A549 (cell line): ENCODE measurements around the gene PFDN2. TPM values are rescaled to one million over a fixed set of nuclear protein-coding genes. Genes with fewer than 3 reads are reported as not detected.

Experiments
- ATAC-seq, 2 experiments: fragments of 200-7000 bp in 1 of 2; fragments of >200 bp in 1 of 2; cut with Nextera tagmentation in 1 of 2; cut with Tn5 transposase in 1 of 2; 3 replicates each; pipeline versions ENCODE4 v1.8.0 to v1.9.1; 2018 to 2020; ENCODE audit warnings: mild to moderate bottlenecking in 1 of 2, moderate library complexity in 1 of 2
- CTCF ChIA-PET: fragments of 300-600 bp; sonication (Branson Sonifier 250); formaldehyde crosslinking; extraction: SDS; loops from one replicate; lab custom pipeline; 2021; ENCODE audit warnings: antibody characterized with exemption, inconsistent platforms; lab: Yijun Ruan, JAX
- POLR2A ChIA-PET: fragments of 350-600 bp; formaldehyde crosslinking; extraction: SDS; loops from one replicate; lab custom pipeline; 2021; ENCODE audit warnings: antibody characterized with exemption, inconsistent platforms; lab: Yijun Ruan, JAX
- DNase-seq, 2 experiments: peaks; one replicate each; pipeline versions ENCODE4 v3.0.0 to v3.0.0-alpha.2; 2011 to 2016; ENCODE audit warnings: low read depth in 1 of 2, low spot score in 1 of 2
- FAIRE-seq: peaks from 2 replicates; lab custom pipeline; 2011; peaks lifted over from hg19 to GRCh38; lab: Jason Lieb, UNC
- H3K27ac ChIP-seq, 2 experiments: fragments of >200 bp; sonication (Bioruptor Twin); formaldehyde crosslinking; 3 replicates each; pipeline ENCODE4 v1.5.1; 2016 to 2017
- H3K4me1 ChIP-seq: fragments of >200 bp; sonication (Bioruptor Twin); formaldehyde crosslinking; 3 replicates; pipeline ENCODE4 v1.6.1; 2016
- H3K4me2 ChIP-seq: fragments of >200 bp; sonication (Bioruptor Twin); formaldehyde crosslinking; 3 replicates; pipeline ENCODE4 v1.6.1; 2016
- H3K4me3 ChIP-seq: fragments of >200 bp; sonication (Bioruptor Twin); formaldehyde crosslinking; 3 replicates; pipeline ENCODE4 v1.5.1; 2016
- H3K9me3 ChIP-seq: fragments of >200 bp; sonication (Bioruptor Twin); formaldehyde crosslinking; 3 replicates; pipeline ENCODE4 v1.6.1; 2016
- CBX2 ChIP-seq: fragments of 200-600 bp; sonication (generic); IDR thresholded peaks from 2 replicates; pipeline ENCODE4 v1.6.1; 2016; ENCODE audit warnings: low read depth, mild to moderate bottlenecking, borderline replicate concordance
- CEBPB ChIP-seq, 2 experiments: fragments of >200 bp in 1 of 2; sonication (Bioruptor Twin) in 1 of 2; formaldehyde crosslinking in 1 of 2; IDR thresholded peaks; 2 replicates each; pipeline ENCODE4 v1.6.1; 2012 to 2016
- CHD4 ChIP-seq: fragments of 200-600 bp; sonication (generic); IDR thresholded peaks from 2 replicates; pipeline ENCODE4 v1.6.1; 2016; ENCODE audit warnings: antibody characterized with exemption, mild to moderate bottlenecking, borderline replicate concordance
- EHF ChIP-seq: fragments of 250-450 bp; sonication (Bioruptor Pico); IDR thresholded peaks from 2 replicates; pipeline ENCODE4 v1.5.0; 2020; ENCODE audit warnings: mild to moderate bottlenecking
- EHMT2 ChIP-seq: fragments of 200-600 bp; sonication (generic); IDR thresholded peaks from 2 replicates; pipeline ENCODE4 v1.6.1; 2016; ENCODE audit warnings: antibody characterized with exemption, low read depth, mild to moderate bottlenecking, moderate library complexity
- FOSL2 ChIP-seq, 2 experiments: fragments of 450-650 bp in 1 of 2; fragments of >200 bp in 1 of 2; sonication (Bioruptor Twin) in 1 of 2; formaldehyde crosslinking; IDR thresholded peaks; 2 replicates each; pipeline versions ENCODE4 v1.5.0 to v1.6.1; 2016 to 2020; ENCODE audit warnings: mild to moderate bottlenecking in 1 of 2, moderate library complexity in 1 of 2
- HDAC2 ChIP-seq: fragments of 200-600 bp; sonication (generic); IDR thresholded peaks from 2 replicates; pipeline ENCODE4 v1.6.1; 2016
- HEYL ChIP-seq: fragments of 250-450 bp; sonication (Bioruptor Pico); IDR thresholded peaks from 2 replicates; pipeline ENCODE4 v1.8.0; 2021; ENCODE audit warnings: mild to moderate bottlenecking, moderate library complexity
- JUNB ChIP-seq: fragments of >200 bp; sonication (Bioruptor Twin); formaldehyde crosslinking; IDR thresholded peaks from 2 replicates; pipeline ENCODE4 v1.6.1; 2016
- MAFK ChIP-seq: fragments of 450-650 bp; IDR thresholded peaks from 2 replicates; pipeline ENCODE4 v1.6.1; 2014; ENCODE audit not compliant: partially characterized antibody
- NR3C1 ChIP-seq: fragments of >200 bp; sonication (Bioruptor Twin); formaldehyde crosslinking; IDR thresholded peaks from 3 replicates; pipeline ENCODE4 v1.6.1; 2017
- PHF8 ChIP-seq: fragments of 200-600 bp; sonication (generic); IDR thresholded peaks from 2 replicates; pipeline ENCODE4 v1.6.1; 2016; ENCODE audit warnings: low read depth, mild to moderate bottlenecking, antibody characterized with exemption, moderate library complexity, borderline replicate concordance
- POLR2AphosphoS2 ChIP-seq: conservative IDR thresholded peaks from 2 replicates; pipeline ENCODE4 v1.6.1; 2012; ENCODE audit warnings: low read length, improper control_type of control experiment, inconsistent platforms
- RARB ChIP-seq: fragments of 250-450 bp; sonication (Bioruptor Pico); IDR thresholded peaks from 2 replicates; pipeline ENCODE4 v1.8.0; 2021; ENCODE audit warnings: mild to moderate bottlenecking, moderate library complexity
- RCOR1 ChIP-seq: fragments of 150-350 bp; IDR thresholded peaks from 2 replicates; pipeline ENCODE4 v1.6.1; 2014; ENCODE audit warnings: antibody characterized with exemption, low read length, low read depth
- RFX5 ChIP-seq: fragments of 450-650 bp; IDR thresholded peaks from 2 replicates; pipeline ENCODE4 v1.7.1; 2014; ENCODE audit warnings: antibody characterized with exemption, mild to moderate bottlenecking, moderate library complexity
- SMC3 ChIP-seq: fragments of >200 bp; sonication (Bioruptor Twin); formaldehyde crosslinking; IDR thresholded peaks from 3 replicates; pipeline ENCODE4 v1.6.1; 2018; ENCODE audit warnings: inconsistent platforms
- SREBF2 ChIP-seq: fragments of 450-650 bp; IDR thresholded peaks from 2 replicates; pipeline ENCODE4 v1.6.1; 2014; ENCODE audit warnings: mild to moderate bottlenecking, moderate library complexity
- TFCP2L1 ChIP-seq: fragments of 250-450 bp; sonication (Bioruptor Pico); IDR thresholded peaks from 2 replicates; pipeline ENCODE4 v1.5.0; 2021; ENCODE audit warnings: mild to moderate bottlenecking
- ZNF302 ChIP-seq: fragments of 250-450 bp; sonication (Bioruptor Pico); IDR thresholded peaks from 2 replicates; pipeline ENCODE4 v1.9.0; 2021; ENCODE audit warnings: inconsistent platforms, mild to moderate bottlenecking, moderate library complexity
- ZSCAN20 ChIP-seq: fragments of 250-450 bp; sonication (Bioruptor Pico); IDR thresholded peaks from 2 replicates; pipeline ENCODE4 v1.8.0; 2022; ENCODE audit warnings: mild to moderate bottlenecking, moderate library complexity
- WGBS: methylation state at CpG from one replicate; pipeline ENCODE4 v1.1.6; 2017; ENCODE audit errors: missing lambda C conversion rate; 5-methylcytosine and 5-hydroxymethylcytosine counted together
- polyA plus RNA-seq, 4 experiments: library from polyadenylated mRNA; depleted of rRNA in 3 of 4; stranded (reverse); fragments of >200 nt; fragmentation: RNase III in 1 of 4; extraction: RNeasy Plus Mini Kit Qiagen cat#74134 plus additional on column Dnase treatment in 1 of 4; gene quantifications; 2 replicates in 3 of 4; 3 replicates in 1 of 4; pipeline ENCODE4 v1.2.3, GENCODE V29; 2011 to 2017
- TF ChIP-seq, protein P1 (sequence below): fragments of >200 bp; sonication (Bioruptor Twin); formaldehyde crosslinking; IDR thresholded peaks from 3 replicates; pipeline ENCODE4 v1.5.1; 2016
- TF ChIP-seq, protein P2 (sequence below): fragments of 250-450 bp; sonication (Bioruptor Pico); IDR thresholded peaks from 2 replicates; pipeline ENCODE4 v1.5.0; 2021; ENCODE audit warnings: mild to moderate bottlenecking, moderate library complexity, borderline replicate concordance
- TF ChIP-seq, protein P3 (sequence below): IDR thresholded peaks from 2 replicates; pipeline ENCODE4 v1.6.1; 2012
- TF ChIP-seq, protein P4 (sequence below): fragments of 150-350 bp; IDR thresholded peaks from 2 replicates; pipeline ENCODE4 v1.6.1; 2014; ENCODE audit warnings: low read depth, mild to moderate bottlenecking, low read length

The PFDN2 gene
- polyA plus RNA-seq, 2 of the 4 experiments (the other 2 are of a cell fraction) = 179 to 187 TPM

DNA sequence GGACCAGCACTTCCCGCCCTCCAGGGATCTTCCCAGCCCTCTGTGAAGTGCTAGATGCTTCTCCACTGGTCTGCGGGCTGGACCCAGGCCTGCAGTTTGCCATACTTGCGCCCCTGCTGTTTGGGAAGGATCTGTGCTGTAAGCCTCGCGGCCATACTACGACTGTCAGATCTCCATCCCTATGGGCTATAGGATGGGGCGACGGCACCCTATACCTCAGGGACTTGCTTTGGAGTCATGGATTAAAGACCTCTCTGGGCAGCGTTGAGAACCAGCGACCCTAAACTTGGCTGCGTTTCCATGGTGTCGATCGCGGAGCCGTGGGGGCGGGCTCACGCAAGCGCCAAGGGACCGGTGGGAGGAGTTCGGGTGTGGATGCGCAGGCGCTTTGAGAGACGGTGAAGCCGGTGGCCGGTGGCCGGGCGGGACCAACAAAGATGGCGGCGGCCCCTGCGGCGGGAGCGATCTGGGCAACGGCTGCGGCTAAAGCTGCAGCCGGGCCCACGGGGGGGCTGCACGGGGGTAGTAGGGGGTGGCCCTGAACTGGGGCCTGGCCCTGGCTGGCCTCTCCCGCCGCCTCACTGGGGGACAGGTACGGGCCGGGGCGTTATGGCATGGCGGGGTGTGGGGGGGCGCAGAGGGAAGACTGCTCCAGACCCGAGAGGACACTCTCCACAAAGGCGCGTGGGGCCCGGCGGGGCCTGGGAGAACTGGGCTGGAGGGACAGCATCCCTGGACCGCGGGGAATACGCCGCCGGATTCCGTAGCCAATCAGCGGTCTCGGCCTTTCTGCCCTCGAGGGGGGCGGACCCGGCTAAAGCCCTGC is 41.5 kb upstream of the PFDN2 start, which contains the start of gene USP21 (continued):
- TF ChIP-seq, protein P1, sequence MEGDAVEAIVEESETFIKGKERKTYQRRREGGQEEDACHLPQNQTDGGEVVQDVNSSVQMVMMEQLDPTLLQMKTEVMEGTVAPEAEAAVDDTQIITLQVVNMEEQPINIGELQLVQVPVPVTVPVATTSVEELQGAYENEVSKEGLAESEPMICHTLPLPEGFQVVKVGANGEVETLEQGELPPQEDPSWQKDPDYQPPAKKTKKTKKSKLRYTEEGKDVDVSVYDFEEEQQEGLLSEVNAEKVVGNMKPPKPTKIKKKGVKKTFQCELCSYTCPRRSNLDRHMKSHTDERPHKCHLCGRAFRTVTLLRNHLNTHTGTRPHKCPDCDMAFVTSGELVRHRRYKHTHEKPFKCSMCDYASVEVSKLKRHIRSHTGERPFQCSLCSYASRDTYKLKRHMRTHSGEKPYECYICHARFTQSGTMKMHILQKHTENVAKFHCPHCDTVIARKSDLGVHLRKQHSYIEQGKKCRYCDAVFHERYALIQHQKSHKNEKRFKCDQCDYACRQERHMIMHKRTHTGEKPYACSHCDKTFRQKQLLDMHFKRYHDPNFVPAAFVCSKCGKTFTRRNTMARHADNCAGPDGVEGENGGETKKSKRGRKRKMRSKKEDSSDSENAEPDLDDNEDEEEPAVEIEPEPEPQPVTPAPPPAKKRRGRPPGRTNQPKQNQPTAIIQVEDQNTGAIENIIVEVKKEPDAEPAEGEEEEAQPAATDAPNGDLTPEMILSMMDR = no peak
- TF ChIP-seq EHMT2 (no peak), SREBF2 (no peak), MAFK (no peak), TFCP2L1 (CRISPR knock-in tag) (peak; percentile 42; the same call in 1 of the 2 replicates), RFX5 (no peak), PHF8 (peak; percentile 78; the same call in 1 of the 2 replicates), FOSL2 (IDR thresholded peaks at IDR 0.05) (no peak), FOSL2 (CRISPR knock-in tag; IDR thresholded peaks at IDR 0.05) (no peak)
- TF ChIP-seq, all 56 proteins: peak for 7

DNA sequence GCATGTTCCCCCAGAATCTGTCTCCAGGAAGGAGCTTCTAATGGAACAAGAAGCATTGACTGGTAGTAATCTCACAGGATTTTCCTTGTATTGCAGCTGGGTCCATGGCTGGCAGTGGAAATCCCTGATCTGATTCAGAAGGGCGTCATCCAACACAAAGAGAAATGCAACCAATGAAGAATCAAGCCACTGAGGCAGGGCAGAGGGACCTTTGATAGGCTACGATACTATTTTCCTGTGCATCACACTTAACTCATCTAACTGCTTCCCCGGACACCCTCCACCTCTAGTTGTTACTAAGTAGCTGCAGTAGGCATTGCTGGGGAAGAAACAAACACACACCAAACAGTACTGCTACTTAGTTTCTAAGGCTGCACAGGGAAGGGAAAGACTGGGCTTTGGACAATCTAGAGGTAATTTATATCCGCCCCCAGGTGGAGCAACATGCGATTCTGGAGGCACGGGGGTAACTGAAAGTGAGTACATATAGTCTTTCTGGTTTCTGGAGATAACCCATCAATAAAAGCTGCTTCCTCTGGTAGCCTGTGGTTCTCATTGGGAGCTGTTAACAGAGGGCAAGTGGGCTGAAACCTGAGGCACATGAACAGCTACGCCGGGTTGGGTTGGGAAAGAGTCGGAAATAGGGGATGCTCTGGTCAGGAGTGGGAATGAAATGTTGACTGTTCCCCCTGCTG is 40.6 kb upstream of the PFDN2 start:
- Histone ChIP-seq H3K4me2 (peak overlapping the region; percentile 87), H3K4me1 (peaks cover 14% of the 10 kb centered on the region), H3K9me3 (no peaks in the 10 kb centered on the region), H3K4me3 (peak overlapping the region; percentile 97), H3K27ac (peak overlapping the region; percentile 98)
- ChIA-PET CTCF (interaction anchor here (0.7 to 7.9 kb wide), 12 partner anchors 8 to 169 kb away, joined by 3 to 59 read pairs (median 6); partner anchors contain the start of genes DEDD and PPOX), POLR2A (interaction anchor here (0.5 to 1.5 kb wide), 3 partner anchors 7 to 147 kb away, joined by 3 to 5 read pairs (median 3); partner anchors contain the start of gene PPOX)
- 46% methylated on average over 9 of the region's 9 CpGs for WGBS
- TF ChIP-seq TFCP2L1 (CRISPR knock-in tag) = no peak
- TF ChIP-seq HDAC2 = no peak
- TF ChIP-seq CBX2 = no peak
- TF ChIP-seq, protein P2, sequence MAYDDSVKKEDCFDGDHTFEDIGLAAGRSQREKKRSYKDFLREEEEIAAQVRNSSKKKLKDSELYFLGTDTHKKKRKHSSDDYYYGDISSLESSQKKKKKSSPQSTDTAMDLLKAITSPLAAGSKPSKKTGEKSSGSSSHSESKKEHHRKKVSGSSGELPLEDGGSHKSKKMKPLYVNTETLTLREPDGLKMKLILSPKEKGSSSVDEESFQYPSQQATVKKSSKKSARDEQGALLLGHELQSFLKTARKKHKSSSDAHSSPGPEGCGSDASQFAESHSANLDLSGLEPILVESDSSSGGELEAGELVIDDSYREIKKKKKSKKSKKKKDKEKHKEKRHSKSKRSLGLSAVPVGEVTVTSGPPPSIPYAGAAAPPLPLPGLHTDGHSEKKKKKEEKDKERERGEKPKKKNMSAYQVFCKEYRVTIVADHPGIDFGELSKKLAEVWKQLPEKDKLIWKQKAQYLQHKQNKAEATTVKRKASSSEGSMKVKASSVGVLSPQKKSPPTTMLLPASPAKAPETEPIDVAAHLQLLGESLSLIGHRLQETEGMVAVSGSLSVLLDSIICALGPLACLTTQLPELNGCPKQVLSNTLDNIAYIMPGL (CRISPR knock-in tag) = no peak
- no peak for TF ChIP-seq EHF (CRISPR knock-in tag)
- TF ChIP-seq HEYL (CRISPR knock-in tag) = no peak
- TF ChIP-seq SREBF2 = no peak
- no peak for TF ChIP-seq POLR2AphosphoS2
- ATAC-seq = no peak; a peak in 1 of 6 replicates
- FAIRE-seq = no peak
- no peak for DNase-seq

DNA sequence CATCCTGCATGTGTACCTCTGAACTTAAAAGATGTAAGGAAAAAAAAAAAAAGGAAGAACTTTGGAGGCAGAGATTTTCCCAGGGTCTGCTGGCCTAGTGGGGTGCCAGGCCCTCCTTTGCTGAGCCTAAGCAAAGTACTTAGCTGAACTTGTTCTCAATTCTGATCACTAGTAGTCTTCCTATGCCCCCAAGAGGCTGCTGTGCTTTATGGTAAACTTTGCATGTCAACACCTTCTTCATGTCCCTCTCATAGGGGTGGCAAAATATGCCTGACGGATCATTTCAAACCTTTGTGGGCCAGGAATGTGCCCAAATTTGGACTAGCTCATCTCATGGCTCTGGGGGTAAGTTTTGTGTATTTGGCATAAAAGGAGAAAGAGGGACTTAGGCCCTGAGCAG is 40.0 kb upstream of the PFDN2 start:
- POLR2A ChIA-PET = interaction anchor here (1.5 kb wide), 1 partner anchor 8 kb away, joined by 5 read pairs; the partner anchor contains the start of gene PPOX
- 94% methylated on average over 1 of the region's 1 CpG for WGBS
- no peak for FAIRE-seq
- no peak overlapping the region for H3K27ac ChIP-seq
- DNase-seq = no peak
- H3K4me1 ChIP-seq = peaks cover 16% of the 10 kb centered on the region
- no peak overlapping the region for H3K4me3 ChIP-seq
- H3K9me3 ChIP-seq = no peaks in the 10 kb centered on the region
- TF ChIP-seq, protein P3, sequence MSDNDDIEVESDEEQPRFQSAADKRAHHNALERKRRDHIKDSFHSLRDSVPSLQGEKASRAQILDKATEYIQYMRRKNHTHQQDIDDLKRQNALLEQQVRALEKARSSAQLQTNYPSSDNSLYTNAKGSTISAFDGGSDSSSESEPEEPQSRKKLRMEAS = no peak
- TF ChIP-seq NR3C1 (no peak), RARB (CRISPR knock-in tag) (no peak), SREBF2 (no peak), JUNB (no peak), CHD4 (no peak), POLR2AphosphoS2 (no peak), ZNF302 (CRISPR knock-in tag) (no peak), RCOR1 (no peak), SMC3 (no peak), ZSCAN20 (CRISPR knock-in tag) (no peak), CEBPB (IDR thresholded peaks at IDR 0.05) (no peak)
- TF ChIP-seq, protein P4, sequence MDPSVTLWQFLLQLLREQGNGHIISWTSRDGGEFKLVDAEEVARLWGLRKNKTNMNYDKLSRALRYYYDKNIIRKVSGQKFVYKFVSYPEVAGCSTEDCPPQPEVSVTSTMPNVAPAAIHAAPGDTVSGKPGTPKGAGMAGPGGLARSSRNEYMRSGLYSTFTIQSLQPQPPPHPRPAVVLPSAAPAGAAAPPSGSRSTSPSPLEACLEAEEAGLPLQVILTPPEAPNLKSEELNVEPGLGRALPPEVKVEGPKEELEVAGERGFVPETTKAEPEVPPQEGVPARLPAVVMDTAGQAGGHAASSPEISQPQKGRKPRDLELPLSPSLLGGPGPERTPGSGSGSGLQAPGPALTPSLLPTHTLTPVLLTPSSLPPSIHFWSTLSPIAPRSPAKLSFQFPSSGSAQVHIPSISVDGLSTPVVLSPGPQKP = no peak
- TF ChIP-seq, all 56 proteins: peak for 0
- no peak overlapping the region for H3K4me2 ChIP-seq
- CTCF ChIA-PET = interaction anchor here (0.5 to 7.9 kb wide), 13 partner anchors 9 to 923 kb away, joined by 3 to 59 read pairs (median 5); partner anchors contain the start of genes DEDD and PPOX
- ATAC-seq = no peak
